Keratinocyte (primary cell): Measurements from ENCODE around the gene CCDC88B. TPM values are rescaled to one million over a fixed set of nuclear protein-coding genes. Genes with fewer than 3 reads are reported as not detected.
A peak's percentile ranks its signal among the peaks of the same experiment; 100 is the strongest.

Experiments
- DNase-seq: peaks from one replicate; pipeline ENCODE4 v3.0.0-alpha.2; 2011; ENCODE audit warnings: low read depth, missing footprints, low spot score
- FAIRE-seq: peaks from 2 replicates; lab custom pipeline; 2011; peaks lifted over from hg19 to GRCh38; lab: Jason Lieb, UNC
- H2AFZ ChIP-seq: 2 replicates; pipeline ENCODE4 v1.6.0; 2012; ENCODE audit warnings: low read length, control low read depth, inconsistent platforms; ENCODE audit not compliant: control insufficient read depth
- H3K27ac ChIP-seq: 2 replicates; pipeline ENCODE4 v1.5.1; 2011; ENCODE audit warnings: low read length; ENCODE audit not compliant: control insufficient read depth, insufficient read depth
- H3K27me3 ChIP-seq: 3 replicates; pipeline ENCODE4 v1.6.0; 2011; ENCODE audit warnings: low read length; ENCODE audit not compliant: control insufficient read depth, insufficient read depth; ENCODE audit errors: extremely low read depth
- H3K36me3 ChIP-seq, 2 experiments: 2 replicates in 1 of 2; 3 replicates in 1 of 2; pipeline ENCODE4 v1.5.1; 2011; ENCODE audit warnings: low read length in 2 of 2, mild to moderate bottlenecking in 1 of 2; ENCODE audit not compliant: control insufficient read depth in 2 of 2, insufficient read depth in 2 of 2; ENCODE audit errors: extremely low read depth in 1 of 2
- H3K4me1 ChIP-seq: 3 replicates; pipeline ENCODE4 v1.5.1; 2011; ENCODE audit warnings: low read length; ENCODE audit not compliant: control insufficient read depth, insufficient read depth; ENCODE audit errors: extremely low read depth
- H3K4me2 ChIP-seq: 3 replicates; pipeline ENCODE4 v1.6.0; 2011; ENCODE audit warnings: low read depth, low read length; ENCODE audit not compliant: control insufficient read depth, insufficient read depth; ENCODE audit errors: extremely low read depth
- H3K4me3 ChIP-seq, 3 experiments: fragments of 200-600 bp in 1 of 3; sonication (generic) in 1 of 3; 2 replicates in 2 of 3; 3 replicates in 1 of 3; pipeline ENCODE4 v1.5.1; 2011 to 2016; ENCODE audit warnings: low read length in 3 of 3, mild to moderate bottlenecking in 3 of 3, control low read depth in 2 of 3, inconsistent platforms in 1 of 3, low read depth in 1 of 3, mixed read lengths in 1 of 3, mixed run types in 1 of 3, moderate library complexity in 1 of 3; ENCODE audit not compliant: control insufficient read depth in 2 of 3, insufficient read depth in 2 of 3; ENCODE audit errors: extremely low read depth in 1 of 3
- H3K79me2 ChIP-seq: 2 replicates; pipeline ENCODE4 v1.6.0; 2012; ENCODE audit warnings: low read length; ENCODE audit not compliant: control insufficient read depth, insufficient read depth
- H3K9ac ChIP-seq: 3 replicates; pipeline ENCODE4 v1.6.0; 2011; ENCODE audit warnings: low read length; ENCODE audit not compliant: control insufficient read depth, insufficient read depth; ENCODE audit errors: extremely low read depth
- H3K9me1 ChIP-seq: 3 replicates; pipeline ENCODE4 v1.6.0; 2011; ENCODE audit warnings: low read length; ENCODE audit not compliant: control insufficient read depth, insufficient read depth; ENCODE audit errors: extremely low read depth
- H3K9me3 ChIP-seq: 2 replicates; pipeline ENCODE4 v1.5.1; 2012; ENCODE audit warnings: low read depth, low read length; ENCODE audit not compliant: control insufficient read depth
- H4K20me1 ChIP-seq: 3 replicates; pipeline ENCODE4 v1.6.0; 2011; ENCODE audit warnings: low read length; ENCODE audit not compliant: control insufficient read depth, insufficient read depth; ENCODE audit errors: extremely low read depth
- EZH2 ChIP-seq: IDR thresholded peaks from one replicate; pipeline ENCODE4 v1.6.1; 2012; ENCODE audit warnings: inconsistent platforms, mild to moderate bottlenecking, low read length, moderate library complexity
- dilution Hi-C: fragments of 300-500 bp; cut with MboI; formaldehyde crosslinking; loops from one replicate; pipeline ENCODE4 v1.7.0; 2020; ENCODE audit warnings: low sequenced_read_pairs; ENCODE audit not compliant: extremely low pct_ligation_motif_present
- polyA plus RNA-seq, 5 experiments: library from polyadenylated mRNA; depleted of rRNA in 3 of 5; stranded (reverse) in 3 of 5; stranded (forward) in 1 of 5; unstranded in 1 of 5; fragments of >200 nt; gene quantifications; 1 replicate in 1 of 5; 2 replicates in 3 of 5; 3 replicates in 1 of 5; pipeline versions ENCODE4 v1.2.1 to v1.2.3, GENCODE V29; 2011 to 2012; ENCODE audit warnings: missing spikeins in 2 of 5, low read depth in 1 of 5, low replicate concordance in 1 of 5
- TF ChIP-seq, protein P1 (sequence below), 3 experiments: IDR thresholded peaks in 1 of 3; conservative IDR thresholded peaks in 1 of 3; optimal IDR thresholded peaks in 1 of 3; 2 replicates in 2 of 3; 3 replicates in 1 of 3; pipeline versions ENCODE3 to v1.5.1; 2011; ENCODE audit warnings: low read length in 3 of 3, mild to moderate bottlenecking in 3 of 3, moderate library complexity in 2 of 3, control low read depth in 1 of 3, inconsistent platforms in 1 of 3; ENCODE audit not compliant: insufficient read depth in 2 of 3; ENCODE audit errors: extremely low read depth in 1 of 3

The CCDC88B gene
- polyA plus RNA-seq, 1 donor (not counting 4 experiments of a cell fraction or from before 2014, with no cell fraction given) = 3.7 TPM

DNA sequence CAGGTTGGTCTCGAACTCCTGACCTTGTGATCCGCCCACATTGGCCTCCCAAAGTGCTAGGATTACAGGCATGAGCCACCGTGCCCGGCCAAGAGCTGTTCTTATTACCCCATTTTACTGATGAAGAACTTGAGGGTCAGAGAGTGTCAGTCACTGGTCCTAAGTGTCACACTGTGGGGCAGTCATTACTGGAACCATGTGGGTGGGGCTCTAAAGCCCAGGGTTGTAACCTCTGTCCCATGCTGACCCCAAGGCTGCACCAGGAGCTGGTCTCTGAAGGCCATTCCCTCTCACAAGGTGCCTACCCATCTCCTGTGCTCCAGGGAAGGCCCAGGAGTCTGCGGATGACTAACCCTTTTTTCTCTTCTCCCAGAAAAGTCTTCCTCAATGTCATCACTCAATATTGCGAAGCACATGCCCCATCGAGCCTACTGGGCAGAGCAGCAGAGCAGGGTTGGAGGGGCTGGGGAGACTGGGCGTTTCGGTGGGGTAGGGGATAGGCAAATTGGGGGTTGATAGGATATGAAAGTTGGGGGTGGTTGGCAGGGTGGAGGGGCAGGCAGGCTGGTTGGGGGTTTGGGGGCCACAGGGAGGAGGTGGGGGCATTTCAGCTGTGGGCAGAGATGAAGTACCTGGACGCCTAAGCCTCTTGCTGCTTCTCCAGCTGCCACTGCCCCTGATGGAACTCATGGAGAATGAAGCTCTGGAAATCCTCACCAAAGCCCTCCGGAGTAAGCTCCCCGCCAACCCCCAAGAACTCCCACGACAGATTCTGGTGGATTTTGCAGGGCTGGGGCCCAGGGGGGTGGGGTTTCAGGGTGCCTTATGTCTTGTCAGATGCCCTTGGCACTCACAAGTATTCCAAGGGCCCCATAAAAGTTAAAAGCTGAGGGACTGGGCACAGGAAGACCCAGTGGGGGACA lies 36.6 kb upstream of the CCDC88B start:
- Histone ChIP-seq H3K27ac (no peak overlapping the region), H3K9ac (no peak overlapping the region), H3K4me2 (peak overlapping the region; percentile 92), H3K4me1 (peaks cover 31% of the 10 kb centered on the region), H2AFZ (no peak overlapping the region), H3K79me2 (peaks cover 19% of the 10 kb centered on the region), H3K36me3 (no peaks in the 10 kb centered on the region), H3K9me1 (no peaks in the 10 kb centered on the region), H3K4me3 (no peak overlapping the region), H4K20me1 (no peaks in the 10 kb centered on the region), H3K9me3 (no peaks in the 10 kb centered on the region), H3K27me3 (peaks cover 23% of the 10 kb centered on the region)
- dilution Hi-C loops = no loop called here
- TF ChIP-seq EZH2 = no peak
- TF ChIP-seq, protein P1, sequence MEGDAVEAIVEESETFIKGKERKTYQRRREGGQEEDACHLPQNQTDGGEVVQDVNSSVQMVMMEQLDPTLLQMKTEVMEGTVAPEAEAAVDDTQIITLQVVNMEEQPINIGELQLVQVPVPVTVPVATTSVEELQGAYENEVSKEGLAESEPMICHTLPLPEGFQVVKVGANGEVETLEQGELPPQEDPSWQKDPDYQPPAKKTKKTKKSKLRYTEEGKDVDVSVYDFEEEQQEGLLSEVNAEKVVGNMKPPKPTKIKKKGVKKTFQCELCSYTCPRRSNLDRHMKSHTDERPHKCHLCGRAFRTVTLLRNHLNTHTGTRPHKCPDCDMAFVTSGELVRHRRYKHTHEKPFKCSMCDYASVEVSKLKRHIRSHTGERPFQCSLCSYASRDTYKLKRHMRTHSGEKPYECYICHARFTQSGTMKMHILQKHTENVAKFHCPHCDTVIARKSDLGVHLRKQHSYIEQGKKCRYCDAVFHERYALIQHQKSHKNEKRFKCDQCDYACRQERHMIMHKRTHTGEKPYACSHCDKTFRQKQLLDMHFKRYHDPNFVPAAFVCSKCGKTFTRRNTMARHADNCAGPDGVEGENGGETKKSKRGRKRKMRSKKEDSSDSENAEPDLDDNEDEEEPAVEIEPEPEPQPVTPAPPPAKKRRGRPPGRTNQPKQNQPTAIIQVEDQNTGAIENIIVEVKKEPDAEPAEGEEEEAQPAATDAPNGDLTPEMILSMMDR (optimal IDR thresholded peaks at IDR 0.05 in 1 of 3, IDR thresholded peaks at IDR 0.05 in 1 of 3, conservative IDR thresholded peaks at IDR 0.05 in 1 of 3; ENCODE audit: extremely low read depth in 1 of 3, insufficient read depth in 2 of 3, low read length in 3 of 3) = no peak
- DNase-seq (no peak), FAIRE-seq (no peak)

DNA sequence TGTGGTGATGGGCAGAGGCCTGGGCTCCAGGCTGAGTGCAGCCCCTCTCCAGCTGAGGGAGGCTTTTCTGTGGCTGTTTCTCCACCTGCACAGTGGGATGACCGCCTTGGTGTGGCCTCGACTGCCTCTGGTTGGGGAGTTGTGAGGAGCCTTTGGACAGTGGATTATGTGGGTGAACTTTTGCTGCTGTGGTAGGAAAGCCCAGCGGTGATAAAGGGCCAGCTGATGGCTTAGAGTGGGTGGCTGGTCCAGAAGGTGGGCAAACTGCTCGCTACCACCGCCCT lies 36.0 kb upstream of the CCDC88B start:
- H3K9ac ChIP-seq = peak overlapping the region; percentile 80

More for the DNA sequence above, 36.0 kb upstream of the CCDC88B start:
- FAIRE-seq (no peak), DNase-seq (no peak)
- H2AFZ ChIP-seq = no peak overlapping the region
- dilution Hi-C loops = no loop called here
- H3K4me3 ChIP-seq = peak overlapping the region in 1 of 3 experiments; percentile 78
- H3K9me1 ChIP-seq = no peaks in the 10 kb centered on the region
- H3K36me3 ChIP-seq = no peaks in the 10 kb centered on the region
- TF ChIP-seq, protein P1 (optimal IDR thresholded peaks at IDR 0.05 in 1 of 3, IDR thresholded peaks at IDR 0.05 in 1 of 3, conservative IDR thresholded peaks at IDR 0.05 in 1 of 3; ENCODE audit: extremely low read depth in 1 of 3, insufficient read depth in 2 of 3, low read length in 3 of 3) = no peak
- no peak for TF ChIP-seq EZH2
- no peak overlapping the region for H3K27ac ChIP-seq
- H4K20me1 ChIP-seq = no peaks in the 10 kb centered on the region
- peaks cover 20% of the 10 kb centered on the region for H3K27me3 ChIP-seq
- H3K4me1 ChIP-seq = peaks cover 31% of the 10 kb centered on the region
- H3K79me2 ChIP-seq = peaks cover 19% of the 10 kb centered on the region
- H3K4me2 ChIP-seq = peak overlapping the region; percentile 92
- no peaks in the 10 kb centered on the region for H3K9me3 ChIP-seq
